ENCODE measurements around the gene PITX1.

PITX1 gene

GRCh38 chr5:135060021-135060420 lies 26.0 kb upstream of the PITX1 start:
- intact Hi-C loops (cut with DNase I; ENCODE audit: low total_unique reads) = no loop called here
- Histone ChIP-seq H3K27me3 (no peaks in the 10 kb centered on the region), H3K27ac (no peak overlapping the region), H3K9me3 (no peaks in the 10 kb centered on the region), H3K4me3 (no peak overlapping the region), H3K4me1 (peaks cover 0 to 14% (median 7%) of the 10 kb centered on the region in 4 donors), H3K36me3 (no peaks in the 10 kb centered on the region)
- TF ChIP-seq, protein P1, sequence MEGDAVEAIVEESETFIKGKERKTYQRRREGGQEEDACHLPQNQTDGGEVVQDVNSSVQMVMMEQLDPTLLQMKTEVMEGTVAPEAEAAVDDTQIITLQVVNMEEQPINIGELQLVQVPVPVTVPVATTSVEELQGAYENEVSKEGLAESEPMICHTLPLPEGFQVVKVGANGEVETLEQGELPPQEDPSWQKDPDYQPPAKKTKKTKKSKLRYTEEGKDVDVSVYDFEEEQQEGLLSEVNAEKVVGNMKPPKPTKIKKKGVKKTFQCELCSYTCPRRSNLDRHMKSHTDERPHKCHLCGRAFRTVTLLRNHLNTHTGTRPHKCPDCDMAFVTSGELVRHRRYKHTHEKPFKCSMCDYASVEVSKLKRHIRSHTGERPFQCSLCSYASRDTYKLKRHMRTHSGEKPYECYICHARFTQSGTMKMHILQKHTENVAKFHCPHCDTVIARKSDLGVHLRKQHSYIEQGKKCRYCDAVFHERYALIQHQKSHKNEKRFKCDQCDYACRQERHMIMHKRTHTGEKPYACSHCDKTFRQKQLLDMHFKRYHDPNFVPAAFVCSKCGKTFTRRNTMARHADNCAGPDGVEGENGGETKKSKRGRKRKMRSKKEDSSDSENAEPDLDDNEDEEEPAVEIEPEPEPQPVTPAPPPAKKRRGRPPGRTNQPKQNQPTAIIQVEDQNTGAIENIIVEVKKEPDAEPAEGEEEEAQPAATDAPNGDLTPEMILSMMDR (IDR thresholded peaks at IDR 0.05) = no peak
- no peak for DNase-seq

DNA sequence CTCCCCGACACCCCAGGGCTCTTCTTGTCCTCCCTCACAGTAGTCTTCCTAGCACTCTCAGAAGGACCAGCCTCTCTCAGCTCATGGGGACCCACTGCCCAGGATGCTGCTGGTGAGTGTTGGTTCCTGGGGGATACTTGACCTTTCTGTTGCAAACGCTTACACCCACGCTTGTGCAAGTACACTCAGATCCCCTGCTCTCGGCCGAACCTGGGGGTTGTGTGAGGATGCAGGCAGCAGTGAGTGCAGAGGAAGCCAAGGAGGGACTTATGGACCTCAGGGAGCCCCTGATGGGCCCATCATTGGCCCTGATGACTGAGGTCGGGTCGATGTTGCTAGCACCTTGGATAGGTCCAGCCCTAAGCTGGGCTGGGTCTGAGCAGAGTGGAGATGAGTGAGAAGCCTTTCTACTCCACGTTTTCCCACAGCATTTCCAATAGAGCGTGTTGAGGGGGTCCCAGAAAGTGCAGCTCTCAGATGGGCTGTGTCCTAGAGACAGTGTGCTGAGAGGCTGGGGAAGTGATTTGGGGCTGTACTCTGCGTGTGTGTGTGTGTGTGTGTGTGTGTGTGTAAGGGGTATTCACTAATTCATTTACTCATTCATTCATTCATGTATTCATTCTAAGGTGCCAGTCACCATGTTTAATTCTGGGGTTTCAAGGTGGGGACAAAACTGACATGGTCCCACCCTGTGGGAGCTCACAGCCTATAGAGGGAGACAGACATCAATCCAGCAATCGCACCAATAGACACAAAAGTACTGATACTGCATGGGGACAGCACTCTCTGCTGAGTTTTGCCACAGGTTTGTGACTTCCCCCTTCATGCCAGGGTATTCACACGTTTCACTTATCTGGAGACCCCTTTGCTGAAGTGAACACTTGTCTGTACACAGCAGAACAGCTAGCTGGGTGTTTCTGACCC lies 25.2 kb upstream of the PITX1 start:
- Histone ChIP-seq H3K9me3 (no peaks in the 10 kb centered on the region), H3K36me3 (no peaks in the 10 kb centered on the region), H3K27ac (no peak overlapping the region), H3K4me1 (peaks cover 0 to 14% (median 7%) of the 10 kb centered on the region in 4 donors), H3K4me3 (no peak overlapping the region), H3K27me3 (no peaks in the 10 kb centered on the region)
- DNase-seq = no peak
- intact Hi-C loops (cut with DNase I; ENCODE audit: low total_unique reads) = no loop called here
- TF ChIP-seq, protein P1 (IDR thresholded peaks at IDR 0.05) = no peak

DNA sequence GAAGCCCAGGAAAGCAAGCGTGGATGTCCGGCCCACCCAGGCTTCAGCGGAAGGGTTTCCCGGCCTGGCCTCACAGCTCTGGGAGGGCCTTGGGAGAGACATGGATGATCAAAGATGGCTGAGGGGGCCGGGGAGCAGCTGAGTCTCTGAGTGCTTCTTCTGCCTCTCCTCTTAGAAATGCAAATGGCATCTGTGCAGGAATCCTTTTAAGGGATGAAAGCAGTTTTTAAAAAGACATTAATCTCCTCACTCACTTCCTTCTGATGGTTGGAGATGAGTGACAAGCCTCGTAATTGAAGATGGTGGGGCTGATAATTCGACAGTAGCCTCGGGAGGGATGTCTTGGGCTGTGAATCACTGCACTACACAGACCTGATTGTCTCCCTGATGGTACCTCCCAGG lies 24.3 kb upstream of the PITX1 start:
- TF ChIP-seq, protein P1 (IDR thresholded peaks at IDR 0.05) = no peak
- H3K4me1 ChIP-seq = peaks cover 0 to 14% (median 7%) of the 10 kb centered on the region in 4 donors
- H3K9me3 ChIP-seq = no peaks in the 10 kb centered on the region
- no peaks in the 10 kb centered on the region for H3K27me3 ChIP-seq
- H3K36me3 ChIP-seq = no peaks in the 10 kb centered on the region
- H3K27ac ChIP-seq = no peak overlapping the region
- no peak for DNase-seq
- intact Hi-C loops (cut with DNase I; ENCODE audit: low total_unique reads) = no loop called here
- no peak overlapping the region for H3K4me3 ChIP-seq

DNA sequence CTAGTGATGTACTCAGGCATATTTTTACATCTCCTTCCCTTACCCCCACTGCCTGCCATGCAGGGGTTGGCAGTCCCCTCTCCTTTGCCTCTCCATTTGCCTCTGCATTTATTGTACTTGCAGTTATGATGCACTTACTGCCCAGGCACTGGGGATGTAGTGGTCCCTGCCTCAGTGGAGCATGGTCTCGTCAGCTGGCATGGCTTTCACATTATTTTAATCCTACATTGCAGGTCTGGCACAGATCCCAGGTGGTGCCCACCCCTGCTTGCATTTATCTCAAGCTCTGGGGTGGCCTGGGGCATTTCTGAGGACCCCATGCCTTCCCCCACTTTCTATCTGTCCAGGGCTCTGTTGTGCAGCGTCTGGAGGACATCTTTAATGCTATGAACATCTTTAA lies 23.2 kb upstream of the PITX1 start:
- no peak for DNase-seq
- TF ChIP-seq, protein P1 (IDR thresholded peaks at IDR 0.05) = no peak
- intact Hi-C loops (cut with DNase I; ENCODE audit: low total_unique reads) = no loop called here
- H3K4me3 ChIP-seq = no peak overlapping the region
- peaks cover 0 to 14% (median 7%) of the 10 kb centered on the region in 4 donors for H3K4me1 ChIP-seq
- no peaks in the 10 kb centered on the region for H3K9me3 ChIP-seq
- H3K27ac ChIP-seq = no peak overlapping the region
- H3K36me3 ChIP-seq = no peaks in the 10 kb centered on the region
- H3K27me3 ChIP-seq = no peaks in the 10 kb centered on the region

DNA sequence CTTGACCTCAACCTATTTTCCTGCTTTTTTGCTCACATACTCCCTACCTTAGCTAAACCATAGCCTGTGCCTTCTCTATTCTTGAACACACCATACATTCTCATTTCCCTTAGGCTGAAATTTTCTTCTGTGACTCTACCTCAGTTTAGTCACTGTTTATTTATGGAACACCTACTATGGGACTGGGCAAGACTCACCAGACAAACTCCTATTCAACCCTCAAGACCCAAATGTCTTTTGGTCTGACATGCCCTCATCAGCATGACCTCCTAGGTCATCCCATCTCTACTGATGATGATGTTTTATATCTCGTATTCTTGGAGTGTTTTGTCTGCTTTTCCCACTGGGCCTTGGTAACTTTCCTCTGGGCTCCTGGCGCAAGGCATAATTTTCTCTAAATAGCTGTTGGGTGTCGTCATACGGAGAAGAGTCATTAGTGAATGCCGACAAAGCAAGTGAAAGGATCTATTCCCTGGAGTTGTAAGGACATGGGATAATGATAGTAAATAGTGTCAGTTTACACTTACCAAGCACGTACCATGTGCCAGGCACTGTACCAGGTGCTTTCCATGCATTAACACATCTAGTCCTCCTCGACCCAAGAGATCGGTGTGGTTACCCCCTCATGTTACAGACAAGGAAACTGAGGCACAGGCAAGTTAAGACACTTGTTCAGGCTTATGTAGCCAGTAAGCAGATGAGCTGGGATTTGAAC lies 22.4 kb upstream of the PITX1 start:
- no peaks in the 10 kb centered on the region for H3K9me3 ChIP-seq
- H3K4me1 ChIP-seq = peaks cover 0 to 14% (median 7%) of the 10 kb centered on the region in 4 donors
- intact Hi-C loops (cut with DNase I; ENCODE audit: low total_unique reads) = no loop called here
- no peaks in the 10 kb centered on the region for H3K27me3 ChIP-seq
- DNase-seq = no peak
- TF ChIP-seq, protein P1 (IDR thresholded peaks at IDR 0.05) = no peak
- no peak overlapping the region for H3K4me3 ChIP-seq
- peak overlapping the region in 1 of 2 donors; percentile 26 for H3K27ac ChIP-seq
- no peaks in the 10 kb centered on the region for H3K36me3 ChIP-seq

All from tibial artery (tissue), 4 donors.